Neural progenitor cell (in vitro differentiated cells): ENCODE measurements around the gene GOLGA8K.
"Not testable (repeated sequence)": the region's sequence is repeated elsewhere in the genome, so short reads cannot be mapped to it uniquely, and the experiment has no call there.

Experiments used
- EZH2 ChIP-seq: fragments of 200-600 bp; sonication (generic); IDR thresholded peaks from 2 replicates; pipeline ENCODE4 v1.6.1; 2017; ENCODE audit warnings: antibody characterized with exemption, mild to moderate bottlenecking, moderate library complexity
- TF ChIP-seq, protein P1 (sequence below): fragments of 200-600 bp; sonication (generic); IDR thresholded peaks from 2 replicates; pipeline ENCODE4 v1.5.1; 2017; ENCODE audit warnings: antibody characterized with exemption, mild to moderate bottlenecking

- TF ChIP-seq, protein P1, sequence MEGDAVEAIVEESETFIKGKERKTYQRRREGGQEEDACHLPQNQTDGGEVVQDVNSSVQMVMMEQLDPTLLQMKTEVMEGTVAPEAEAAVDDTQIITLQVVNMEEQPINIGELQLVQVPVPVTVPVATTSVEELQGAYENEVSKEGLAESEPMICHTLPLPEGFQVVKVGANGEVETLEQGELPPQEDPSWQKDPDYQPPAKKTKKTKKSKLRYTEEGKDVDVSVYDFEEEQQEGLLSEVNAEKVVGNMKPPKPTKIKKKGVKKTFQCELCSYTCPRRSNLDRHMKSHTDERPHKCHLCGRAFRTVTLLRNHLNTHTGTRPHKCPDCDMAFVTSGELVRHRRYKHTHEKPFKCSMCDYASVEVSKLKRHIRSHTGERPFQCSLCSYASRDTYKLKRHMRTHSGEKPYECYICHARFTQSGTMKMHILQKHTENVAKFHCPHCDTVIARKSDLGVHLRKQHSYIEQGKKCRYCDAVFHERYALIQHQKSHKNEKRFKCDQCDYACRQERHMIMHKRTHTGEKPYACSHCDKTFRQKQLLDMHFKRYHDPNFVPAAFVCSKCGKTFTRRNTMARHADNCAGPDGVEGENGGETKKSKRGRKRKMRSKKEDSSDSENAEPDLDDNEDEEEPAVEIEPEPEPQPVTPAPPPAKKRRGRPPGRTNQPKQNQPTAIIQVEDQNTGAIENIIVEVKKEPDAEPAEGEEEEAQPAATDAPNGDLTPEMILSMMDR: peak; percentile 17
- not testable (repeated sequence) for TF ChIP-seq EZH2
Measured at GRCh38 chr15:32440445-32440977, 37.4 kb upstream of the GOLGA8K start.
